ENCODE measurements around the gene ASB18. TPM values are rescaled to one million over a fixed set of nuclear protein-coding genes. Genes with fewer than 3 reads are reported as not detected.

The ASB18 gene
- total RNA-seq, 4 donors from 2014 or later: not detected

DNA sequence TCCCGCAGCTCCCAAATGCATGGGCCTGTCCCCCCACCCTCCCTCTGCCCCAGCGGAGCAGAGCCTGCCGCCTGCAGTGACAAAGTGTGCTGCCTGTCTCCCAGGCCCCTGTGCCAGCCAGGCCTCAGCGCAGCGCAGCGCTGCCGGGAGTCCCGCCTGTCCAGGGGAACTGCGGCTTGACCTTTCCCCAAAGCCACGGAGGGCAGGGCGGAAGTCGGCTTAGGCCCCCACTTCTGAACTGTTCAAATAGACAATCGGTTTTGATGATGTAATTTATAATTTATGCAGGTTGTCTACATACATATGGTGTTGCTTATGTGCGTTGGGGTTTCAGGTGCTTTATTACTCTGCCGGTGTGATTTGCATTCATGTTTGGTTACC, 103.1 kb downstream of the ASB18 start:
- Histone ChIP-seq H3K4me3 (no peak overlapping the region), H3K36me3 (no peaks in the 10 kb centered on the region), H3K27ac (no peak overlapping the region), H3K9me3 (no peaks in the 10 kb centered on the region), H3K4me1 (peaks cover 0 to 18% of the 10 kb centered on the region in 2 donors), H3K27me3 (peaks cover 17 to 58% of the 10 kb centered on the region in 2 donors)
- intact Hi-C loops (cut with DNase I; ENCODE audit: low total_unique reads): no loop called here
- DNase-seq: no peak
- TF ChIP-seq, protein P1, sequence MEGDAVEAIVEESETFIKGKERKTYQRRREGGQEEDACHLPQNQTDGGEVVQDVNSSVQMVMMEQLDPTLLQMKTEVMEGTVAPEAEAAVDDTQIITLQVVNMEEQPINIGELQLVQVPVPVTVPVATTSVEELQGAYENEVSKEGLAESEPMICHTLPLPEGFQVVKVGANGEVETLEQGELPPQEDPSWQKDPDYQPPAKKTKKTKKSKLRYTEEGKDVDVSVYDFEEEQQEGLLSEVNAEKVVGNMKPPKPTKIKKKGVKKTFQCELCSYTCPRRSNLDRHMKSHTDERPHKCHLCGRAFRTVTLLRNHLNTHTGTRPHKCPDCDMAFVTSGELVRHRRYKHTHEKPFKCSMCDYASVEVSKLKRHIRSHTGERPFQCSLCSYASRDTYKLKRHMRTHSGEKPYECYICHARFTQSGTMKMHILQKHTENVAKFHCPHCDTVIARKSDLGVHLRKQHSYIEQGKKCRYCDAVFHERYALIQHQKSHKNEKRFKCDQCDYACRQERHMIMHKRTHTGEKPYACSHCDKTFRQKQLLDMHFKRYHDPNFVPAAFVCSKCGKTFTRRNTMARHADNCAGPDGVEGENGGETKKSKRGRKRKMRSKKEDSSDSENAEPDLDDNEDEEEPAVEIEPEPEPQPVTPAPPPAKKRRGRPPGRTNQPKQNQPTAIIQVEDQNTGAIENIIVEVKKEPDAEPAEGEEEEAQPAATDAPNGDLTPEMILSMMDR (IDR thresholded peaks at IDR 0.05): no peak
- no peak for TF ChIP-seq POLR2A (IDR thresholded peaks at IDR 0.05)

DNA sequence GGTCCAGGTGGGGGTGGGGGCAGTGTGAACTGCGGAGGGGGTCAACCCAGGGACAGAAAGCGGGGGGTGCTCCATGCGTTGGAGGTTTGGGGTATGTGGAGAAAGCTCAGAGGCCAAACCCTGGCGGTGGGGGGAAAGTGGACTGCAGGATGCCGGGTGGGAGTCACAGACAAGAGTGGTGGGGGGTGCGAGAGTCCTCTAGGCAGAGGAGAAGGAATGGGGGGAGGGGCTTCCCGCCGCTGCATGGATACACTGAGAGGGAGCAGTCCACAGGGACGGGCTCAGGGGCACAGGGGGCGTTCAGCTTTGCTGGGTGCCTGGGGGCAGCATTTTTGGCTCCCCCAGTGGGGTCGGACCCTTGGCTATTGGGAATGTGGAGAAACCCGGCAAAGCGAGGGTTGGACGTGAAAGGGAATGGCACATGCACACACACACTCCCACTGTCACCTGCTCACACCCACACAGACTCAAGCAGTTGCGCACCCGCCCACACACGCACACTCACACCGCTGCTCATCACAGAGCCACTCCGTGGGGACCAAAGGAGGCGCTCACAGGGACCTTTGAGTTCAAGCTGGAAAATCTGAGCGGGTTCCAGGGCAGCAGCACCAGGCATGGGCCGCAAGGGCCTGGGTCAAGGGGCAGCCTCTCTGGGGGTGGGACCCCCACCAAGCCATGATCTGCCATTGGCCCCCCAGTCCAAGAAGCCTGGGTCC, 103.7 kb downstream of the ASB18 start:
- TF ChIP-seq, protein P1 (IDR thresholded peaks at IDR 0.05): no peak
- TF ChIP-seq POLR2A (IDR thresholded peaks at IDR 0.05): no peak
- Histone ChIP-seq H3K4me3 (no peak overlapping the region), H3K4me1 (peaks cover 0 to 17% of the 10 kb centered on the region in 2 donors), H3K27ac (no peak overlapping the region), H3K27me3 (peaks cover 11 to 52% of the 10 kb centered on the region in 2 donors), H3K36me3 (no peaks in the 10 kb centered on the region), H3K9me3 (no peaks in the 10 kb centered on the region)
- intact Hi-C loops (cut with DNase I; ENCODE audit: low total_unique reads): no loop called here
- no peak for DNase-seq

DNA sequence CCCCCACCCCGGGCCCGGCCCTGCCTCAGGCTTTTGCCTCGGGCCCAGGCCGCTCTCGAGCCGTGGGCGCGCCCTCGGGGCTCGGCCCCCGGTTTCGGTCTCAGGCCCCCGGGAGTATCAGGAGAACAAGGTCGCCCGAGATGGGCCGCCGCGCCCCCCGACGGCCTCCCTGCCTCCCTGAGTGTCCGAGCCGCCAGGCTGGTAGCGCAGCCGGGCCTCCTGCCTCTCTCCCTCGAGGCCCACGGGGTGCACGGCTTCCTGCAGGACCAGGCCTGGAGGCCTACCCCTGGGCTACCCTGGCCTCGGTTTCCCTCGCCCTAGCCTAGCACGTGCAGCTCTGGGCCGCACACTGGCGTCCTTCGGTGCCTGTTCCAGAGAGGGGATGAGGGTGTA, 104.4 kb downstream of the ASB18 start:
- DNase-seq: no peak
- Histone ChIP-seq H3K4me3 (no peak overlapping the region), H3K4me1 (peaks cover 0 to 15% of the 10 kb centered on the region in 2 donors), H3K36me3 (no peaks in the 10 kb centered on the region), H3K27me3 (peaks cover 10 to 45% of the 10 kb centered on the region in 2 donors), H3K9me3 (no peaks in the 10 kb centered on the region), H3K27ac (no peak overlapping the region)
- intact Hi-C loops (cut with DNase I; ENCODE audit: low total_unique reads): no loop called here
- TF ChIP-seq POLR2A (IDR thresholded peaks at IDR 0.05): no peak
- TF ChIP-seq, protein P1 (IDR thresholded peaks at IDR 0.05): no peak

DNA sequence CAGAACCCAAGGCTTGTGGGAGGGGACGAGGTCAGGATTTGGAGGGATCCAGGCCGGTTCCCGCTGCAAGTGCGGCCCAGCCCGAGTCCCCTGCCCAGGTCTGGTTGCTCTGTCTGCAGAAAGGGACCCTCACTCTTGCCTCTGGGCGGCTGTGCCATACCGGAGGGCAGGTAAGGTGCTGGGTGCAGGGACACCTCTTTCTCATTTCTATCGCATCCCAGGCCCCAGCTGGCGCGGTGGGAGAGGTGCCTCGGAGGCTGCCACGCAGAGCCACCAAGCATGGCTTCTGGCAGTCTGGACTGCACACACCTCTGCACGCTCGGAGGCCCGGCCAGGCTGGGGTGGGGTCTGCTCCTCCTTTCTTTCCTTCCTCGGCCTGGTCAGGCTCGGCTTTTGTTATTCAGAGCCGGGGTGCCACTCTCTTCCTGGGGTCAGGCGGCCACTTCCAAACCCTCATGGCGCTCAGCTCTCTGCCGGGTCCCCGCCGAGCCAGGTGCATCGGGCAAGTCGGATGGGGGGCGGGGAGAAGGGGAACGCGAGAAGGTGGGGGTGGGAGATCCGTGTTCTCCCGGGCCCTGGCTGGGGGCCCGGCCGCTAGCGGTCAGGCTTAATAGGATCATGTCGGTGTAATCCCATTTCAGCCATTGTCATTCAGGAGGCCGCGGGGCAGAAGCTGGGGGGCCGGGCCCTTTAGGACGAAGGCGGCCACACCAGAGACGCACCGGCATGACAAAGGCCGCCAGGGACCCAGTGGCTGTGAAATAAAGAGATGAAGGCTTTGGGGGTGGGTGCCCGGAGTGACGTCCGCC, 105.0 kb downstream of the ASB18 start:
- Histone ChIP-seq H3K4me1 (peaks cover 0 to 9% of the 10 kb centered on the region in 2 donors), H3K36me3 (no peaks in the 10 kb centered on the region), H3K27me3 (peaks cover 5 to 39% of the 10 kb centered on the region in 2 donors), H3K4me3 (no peak overlapping the region), H3K27ac (no peak overlapping the region), H3K9me3 (no peaks in the 10 kb centered on the region)
- DNase-seq: no peak
- intact Hi-C loops (cut with DNase I; ENCODE audit: low total_unique reads): no loop called here
- no peak for TF ChIP-seq POLR2A (IDR thresholded peaks at IDR 0.05)
- TF ChIP-seq, protein P1 (IDR thresholded peaks at IDR 0.05): no peak

Data from uterus (tissue), 4 donors.